Measurements from ENCODE around the gene CLCA1.

- TF ChIP-seq POLR2A (IDR thresholded peaks at IDR 0.05): no peak
- no peak for TF ChIP-seq CTCF (IDR thresholded peaks at IDR 0.05 in 8 of 11, conservative IDR thresholded peaks at IDR 0.05 in 3 of 11)
Measured at GRCh38 chr1:86472152-86472551, 3.4 kb downstream of the CLCA1 start.

Data from spleen (tissue), 7 donors.